CD4-positive, alpha-beta T cell treated with Interleukin-10 for 1 hour (primary cell): Measurements from ENCODE around the gene PPP1R3E.
A peak's percentile ranks its signal among the peaks of the same experiment; 100 is the strongest.

Experiments
- DNase-seq: peaks from one replicate; pipeline ENCODE4 v3.0.0-alpha.2; 2020

The PPP1R3E gene

DNA sequence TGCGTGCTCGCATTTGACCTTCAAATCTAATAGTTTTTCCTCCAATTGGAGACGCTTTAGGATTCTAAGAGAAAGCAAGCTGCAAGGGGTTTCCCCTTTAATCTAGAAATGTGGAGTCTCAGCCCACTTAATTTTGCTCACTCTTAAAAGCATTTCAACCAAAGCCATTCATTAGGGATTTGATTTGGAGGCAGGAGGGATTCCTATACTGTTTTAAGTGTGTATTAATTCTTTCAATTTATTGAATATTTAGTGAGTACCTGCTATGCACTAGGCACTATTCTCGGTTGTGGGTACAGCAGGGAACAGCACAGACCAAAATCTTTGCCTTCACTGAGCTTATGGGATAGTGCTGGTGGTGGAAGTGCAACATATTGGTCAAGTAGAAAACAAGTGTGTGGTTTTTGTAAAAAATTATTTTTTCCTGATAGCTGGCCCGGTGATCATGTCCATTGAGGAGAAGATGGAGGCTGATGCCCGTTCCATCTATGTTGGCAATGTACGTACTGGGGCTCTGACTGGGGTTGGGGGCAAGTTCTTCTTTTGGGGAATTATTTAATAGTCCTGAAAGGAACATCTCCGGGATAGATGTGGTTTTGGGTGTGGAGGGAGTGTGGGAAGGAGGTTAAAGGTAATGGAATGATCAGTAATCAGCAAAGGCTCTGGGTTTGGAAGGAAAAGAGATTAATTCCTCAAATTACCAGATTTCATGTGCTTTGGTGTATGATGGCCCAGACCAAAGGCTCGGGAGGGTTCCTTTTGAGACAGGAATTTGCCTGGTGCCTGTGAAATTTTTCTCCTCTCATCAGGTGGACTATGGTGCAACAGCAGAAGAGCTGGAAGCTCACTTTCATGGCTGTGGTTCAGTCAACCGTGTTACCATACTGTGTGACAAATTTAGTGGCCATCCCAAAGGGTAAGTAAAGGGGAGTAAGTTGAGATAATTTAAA lies 20.2 kb upstream of the PPP1R3E start:
- DNase-seq, result no peak

DNA sequence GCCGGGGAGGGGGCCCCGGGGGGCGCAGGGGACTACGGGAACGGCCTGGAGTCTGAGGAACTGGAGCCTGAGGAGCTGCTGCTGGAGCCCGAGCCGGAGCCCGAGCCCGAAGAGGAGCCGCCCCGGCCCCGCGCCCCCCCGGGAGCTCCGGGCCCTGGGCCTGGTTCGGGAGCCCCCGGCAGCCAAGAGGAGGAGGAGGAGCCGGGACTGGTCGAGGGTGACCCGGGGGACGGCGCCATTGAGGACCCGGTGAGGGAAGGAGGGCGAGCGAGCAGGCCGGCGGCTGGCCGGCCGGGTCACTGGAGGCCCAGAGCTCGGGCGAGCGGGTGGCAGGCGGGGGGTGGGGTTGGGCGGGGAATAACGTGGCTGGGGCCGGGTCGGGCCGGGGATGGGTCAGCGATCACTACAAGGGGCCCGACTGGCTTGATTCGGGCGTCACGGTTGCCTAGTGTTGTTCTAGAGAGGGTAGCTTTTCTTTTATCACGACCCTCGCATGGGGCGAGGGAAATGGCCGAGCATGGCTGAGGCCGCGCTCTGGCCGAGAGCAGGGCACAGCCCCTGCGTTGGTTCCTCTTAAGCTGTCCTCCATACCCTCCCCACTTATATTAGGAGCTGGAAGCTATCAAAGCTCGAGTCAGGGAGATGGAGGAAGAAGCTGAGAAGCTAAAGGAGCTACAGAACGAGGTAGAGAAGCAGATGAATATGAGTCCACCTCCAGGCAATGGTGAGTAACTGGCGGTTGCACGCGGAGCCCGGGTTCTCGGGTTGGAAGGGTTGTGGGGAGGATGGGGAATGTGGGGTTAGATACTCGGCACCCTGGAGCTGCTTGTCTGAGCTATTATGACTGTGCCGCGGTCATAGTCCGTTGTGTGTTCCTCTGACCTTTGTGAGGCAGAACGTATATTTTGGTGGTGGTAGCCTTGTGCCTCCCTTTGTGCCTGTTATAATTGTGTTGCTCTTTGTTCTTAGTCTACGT lies 19.2 kb upstream of the PPP1R3E start:
- peak; percentile 49 for DNase-seq

DNA sequence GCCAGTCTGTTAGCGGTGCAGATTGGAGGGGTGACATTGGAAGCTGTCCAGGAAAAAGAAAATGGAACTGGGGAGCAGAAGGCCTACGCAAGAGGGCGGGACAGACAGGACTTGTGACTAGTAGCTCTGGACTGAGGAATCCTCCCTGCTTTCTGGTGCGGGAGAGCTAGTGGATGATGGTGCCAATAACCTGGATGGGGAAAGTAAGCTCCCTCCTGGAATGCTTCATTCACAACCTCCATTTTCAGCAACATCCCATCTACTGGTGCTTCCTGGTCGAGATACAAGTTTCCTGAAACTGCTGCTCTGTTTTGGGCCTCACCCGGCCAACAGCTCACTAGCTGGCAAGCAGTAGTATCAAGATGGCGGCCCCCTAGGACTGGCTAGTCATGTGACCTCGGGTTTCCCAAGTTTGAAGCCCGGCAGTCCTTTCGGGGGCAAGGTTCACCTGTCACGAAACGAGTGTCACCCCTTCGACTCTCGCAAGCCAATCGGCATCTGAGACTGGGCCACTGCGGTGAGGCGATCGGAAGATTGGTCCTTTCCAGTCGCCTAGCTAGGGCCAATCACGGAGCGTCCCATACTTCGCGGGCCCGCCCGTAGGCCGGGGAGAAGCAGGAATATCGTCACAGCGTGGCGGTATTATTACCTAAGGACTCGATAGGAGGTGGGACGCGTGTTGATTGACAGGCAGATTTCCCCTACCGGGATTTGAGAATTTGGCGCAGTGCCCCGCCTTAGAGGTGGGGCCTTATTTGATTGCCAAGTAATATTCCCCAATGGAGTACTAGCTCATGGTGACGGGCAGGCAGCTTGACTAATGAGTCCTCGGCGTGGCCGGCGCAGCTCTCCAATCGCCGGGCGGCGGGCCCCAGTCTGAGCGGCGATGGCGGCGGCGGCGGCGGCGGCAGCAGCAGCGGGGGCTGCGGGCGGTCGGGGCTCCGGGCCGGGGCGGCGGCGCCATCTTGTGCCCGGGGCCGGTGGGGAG lies 18.2 kb upstream of the PPP1R3E start, which contains the start of gene PABPN1:
Gene PABPN1, plus strand, starts transcription at position 874 of the 988 bp plus-strand sequence. Its CDS starts 13 bp downstream, at position 887.
- DNase-seq, result peak; percentile 99

DNA sequence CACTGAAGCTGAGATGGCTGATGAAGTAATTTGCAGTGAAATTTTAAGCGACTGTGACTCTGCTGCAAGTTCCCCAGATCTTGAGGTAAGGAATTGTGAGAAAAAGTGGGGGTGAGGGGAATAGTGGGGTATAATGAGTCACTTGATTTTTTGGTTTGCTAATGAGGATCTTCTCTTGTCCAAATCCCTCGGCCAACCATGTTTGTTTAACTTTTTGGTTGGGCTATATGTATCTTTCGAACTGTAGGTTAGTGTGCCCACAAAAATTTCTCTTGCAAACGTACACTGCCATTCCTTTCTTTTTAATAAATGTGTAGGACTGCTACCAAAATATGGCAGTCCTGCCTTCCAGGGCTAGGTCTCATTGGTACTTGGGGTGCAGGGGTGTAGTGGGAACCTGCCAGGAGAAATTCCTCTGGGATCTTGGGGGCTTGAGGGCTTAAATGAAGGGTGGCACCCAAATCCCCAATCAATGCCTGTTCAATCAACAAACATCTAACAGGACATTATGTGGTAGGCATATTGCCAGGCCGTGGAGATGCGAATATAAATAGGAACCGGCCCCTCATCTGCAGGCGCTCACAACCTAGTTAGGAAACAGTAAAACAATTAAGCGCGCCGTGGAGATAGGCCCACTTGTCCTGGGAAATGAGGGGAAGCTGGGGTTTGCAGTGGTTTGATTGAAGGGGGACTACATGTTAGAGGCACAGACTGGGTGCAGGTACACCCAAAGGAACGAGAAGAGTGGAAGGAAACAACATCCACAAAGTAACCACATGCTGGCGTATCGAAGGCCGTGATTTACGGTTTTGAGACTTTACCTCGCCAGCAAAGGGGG lies 17.3 kb upstream of the PPP1R3E start:
- no peak for DNase-seq

DNA sequence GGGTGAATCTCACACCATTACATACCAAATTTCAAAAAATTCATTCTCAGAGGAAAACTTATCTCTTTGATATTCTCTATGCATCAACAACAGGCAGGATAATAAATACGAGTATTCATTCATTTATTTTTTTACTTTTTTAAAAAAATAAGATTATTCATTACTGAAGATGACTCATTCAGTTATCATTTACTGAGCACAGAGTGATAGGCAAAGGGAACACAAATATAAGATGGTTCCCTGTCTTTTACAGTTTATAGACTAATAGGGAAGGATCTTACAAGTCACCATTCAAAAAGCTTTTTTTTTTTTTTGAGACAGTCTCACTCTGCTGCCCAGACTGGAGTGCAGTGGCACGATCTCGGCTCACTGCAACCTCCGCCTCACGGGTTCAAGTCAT lies 13.6 kb upstream of the PPP1R3E start:
- no peak for DNase-seq

DNA sequence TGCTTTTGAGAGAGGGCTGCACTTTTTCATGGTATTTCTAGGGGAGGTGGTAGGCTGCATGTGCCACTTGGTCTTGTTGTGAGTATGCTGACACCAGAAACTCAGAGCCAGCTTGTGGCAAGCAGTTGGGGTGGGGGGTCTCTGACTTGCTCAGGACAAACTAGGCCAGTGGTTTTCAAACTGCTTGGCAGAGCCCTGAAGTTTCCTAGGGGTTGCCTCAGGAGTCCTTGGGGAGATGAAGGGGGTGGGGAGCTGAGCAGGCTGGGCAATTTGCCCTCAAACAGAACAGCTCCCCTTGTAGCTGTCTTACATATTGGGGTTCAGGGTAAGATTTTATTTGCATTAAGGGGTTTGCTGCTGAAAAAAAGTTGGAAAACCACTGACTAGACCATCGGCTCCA lies 7.9 kb upstream of the PPP1R3E start:
- no peak for DNase-seq

DNA sequence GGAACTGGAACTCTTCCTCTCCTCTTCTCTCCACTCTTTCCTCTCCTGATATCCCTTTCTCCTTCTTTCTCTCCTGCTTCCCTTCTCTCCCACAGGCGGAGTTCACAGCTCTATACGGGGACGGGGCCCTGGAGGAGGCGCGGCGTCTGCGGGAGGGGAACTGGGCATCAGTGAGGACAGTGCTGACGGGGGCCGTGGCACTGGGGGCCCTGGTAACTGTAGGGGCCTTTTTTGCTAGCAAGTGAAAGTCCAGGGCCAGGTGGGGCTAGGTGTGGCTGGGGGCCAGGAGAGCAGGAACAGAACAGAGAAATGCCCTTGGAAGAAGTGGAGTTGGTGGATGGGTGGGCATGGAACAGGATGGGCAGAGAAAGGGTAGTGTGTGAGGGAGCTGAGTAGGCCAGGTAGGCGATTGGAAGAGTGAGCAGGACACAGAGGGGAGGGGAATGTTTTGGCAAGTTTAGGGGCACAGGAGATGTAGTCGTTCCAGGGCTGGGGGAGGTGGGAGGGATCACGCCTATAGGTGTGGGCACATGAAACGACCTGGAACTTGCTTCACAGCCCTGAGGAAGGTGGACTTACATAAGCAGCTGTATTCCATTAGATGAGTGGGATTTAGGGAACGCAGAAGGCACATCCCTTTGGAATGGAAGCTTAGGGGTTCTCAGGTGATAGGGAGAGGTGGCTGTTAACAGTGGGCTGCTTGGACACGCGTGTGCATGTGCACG lies 6.2 kb upstream of the PPP1R3E start:
- no peak for DNase-seq

DNA sequence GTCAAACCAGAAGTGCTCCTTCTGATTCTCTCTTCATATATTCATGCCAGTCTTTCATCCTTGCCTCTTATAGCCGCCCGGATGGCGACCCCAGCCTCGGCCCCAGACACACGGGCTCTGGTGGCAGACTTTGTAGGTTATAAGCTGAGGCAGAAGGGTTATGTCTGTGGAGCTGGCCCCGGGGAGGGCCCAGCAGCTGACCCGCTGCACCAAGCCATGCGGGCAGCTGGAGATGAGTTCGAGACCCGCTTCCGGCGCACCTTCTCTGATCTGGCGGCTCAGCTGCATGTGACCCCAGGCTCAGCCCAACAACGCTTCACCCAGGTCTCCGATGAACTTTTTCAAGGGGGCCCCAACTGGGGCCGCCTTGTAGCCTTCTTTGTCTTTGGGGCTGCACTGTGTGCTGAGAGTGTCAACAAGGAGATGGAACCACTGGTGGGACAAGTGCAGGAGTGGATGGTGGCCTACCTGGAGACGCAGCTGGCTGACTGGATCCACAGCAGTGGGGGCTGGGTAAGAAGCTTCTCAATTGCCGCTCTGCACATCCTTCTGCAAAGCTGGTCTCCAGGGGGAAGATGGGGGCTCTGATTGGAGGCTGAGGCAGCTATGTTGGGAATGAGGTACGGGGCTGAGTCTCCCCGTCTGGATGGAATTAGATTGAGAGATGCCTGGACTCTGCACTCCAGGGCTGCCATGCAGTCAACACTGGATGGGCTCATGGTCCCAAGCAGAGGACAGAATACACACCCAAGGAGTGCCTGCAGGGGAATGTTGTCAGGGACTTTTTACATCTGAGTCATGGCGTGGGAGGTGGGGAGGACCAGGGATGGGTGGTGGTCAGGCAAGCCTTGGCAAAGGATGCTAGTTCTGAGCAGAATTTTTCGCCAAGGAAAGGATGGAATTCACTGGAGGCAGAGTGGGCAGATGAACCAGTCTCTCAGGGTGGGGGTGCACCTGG lies 5.3 kb upstream of the PPP1R3E start:
- DNase-seq, result no peak

DNA sequence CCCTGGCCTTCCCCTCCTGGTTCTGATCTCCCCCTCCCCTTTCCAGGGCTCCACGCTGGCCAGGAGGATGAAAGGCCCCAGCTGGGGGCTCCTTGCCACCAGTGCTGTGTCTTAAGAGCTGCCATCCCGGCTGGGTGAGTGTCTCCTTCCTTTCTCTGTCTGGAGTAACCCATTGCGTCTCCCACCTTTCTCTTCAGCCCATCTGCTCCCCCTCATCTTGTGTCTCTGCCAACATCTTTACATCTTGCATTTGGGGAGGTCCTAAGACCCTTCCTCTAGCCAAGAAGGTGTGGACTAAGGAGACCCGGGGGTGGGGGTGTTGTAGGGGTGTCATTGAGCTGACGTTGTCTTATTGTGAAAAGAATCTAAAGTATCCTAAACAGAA lies 4.5 kb upstream of the PPP1R3E start:
- no peak for DNase-seq

DNA sequence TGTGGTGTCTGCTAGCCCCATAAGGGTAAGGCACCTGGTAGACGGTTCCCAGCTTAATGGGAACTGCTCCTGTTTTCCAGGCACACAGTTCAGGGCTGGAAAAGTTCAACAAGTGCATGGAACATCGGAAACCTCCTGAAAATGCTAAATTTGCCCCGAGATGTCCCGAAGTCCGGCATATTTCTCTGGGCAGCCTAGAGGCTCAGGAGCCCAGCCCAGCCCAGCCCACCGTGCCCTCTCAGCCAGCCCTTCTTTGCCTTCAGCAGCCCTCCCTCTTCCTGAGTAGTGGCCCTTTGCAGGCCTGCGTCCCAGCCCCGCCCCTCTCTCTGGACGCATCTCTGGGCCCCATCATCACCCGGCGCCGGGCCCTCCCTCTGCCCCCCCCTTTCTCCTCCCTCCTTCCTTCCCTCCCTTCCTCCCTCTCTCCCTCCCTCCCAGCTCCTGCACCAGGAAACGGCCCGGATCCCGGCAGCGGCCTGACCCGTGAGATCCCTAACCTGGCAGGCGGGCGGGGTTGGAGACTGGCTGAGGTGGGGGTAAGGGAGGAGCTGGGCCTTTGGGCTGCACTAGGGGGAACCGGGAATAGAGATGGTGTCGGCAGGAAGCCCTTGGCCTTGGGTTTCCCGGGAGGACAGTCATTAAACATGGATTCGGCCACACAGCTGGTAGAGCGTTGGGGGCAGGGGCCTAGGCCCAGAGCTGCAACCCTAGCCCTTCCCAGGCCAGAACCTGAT lies 3.9 kb upstream of the PPP1R3E start, which contains the start of gene BCL2L2:
Gene BCL2L2, plus strand, starts transcription at position 422 of the 734 bp plus-strand sequence. CDS start 935 bp downstream, outside the sequence.
- DNase-seq, result no peak

DNA sequence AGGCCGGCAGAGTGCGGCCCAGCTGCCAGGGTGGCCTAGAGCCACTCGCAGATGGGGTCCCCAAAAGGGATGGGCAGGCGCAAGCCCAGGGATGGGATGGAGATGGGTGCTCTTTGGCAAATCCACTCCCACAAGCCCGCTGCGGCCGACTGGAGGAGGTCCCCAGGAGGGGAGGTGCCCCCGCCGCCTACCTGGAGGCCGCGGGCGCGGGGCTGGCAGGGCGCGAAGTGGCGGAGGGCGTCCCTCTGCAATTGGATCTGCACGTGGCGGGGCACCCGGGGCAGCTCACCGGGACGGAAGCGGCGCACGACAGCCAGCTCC lies 730 bp downstream of the PPP1R3E start:
- DNase-seq, result no peak

DNA sequence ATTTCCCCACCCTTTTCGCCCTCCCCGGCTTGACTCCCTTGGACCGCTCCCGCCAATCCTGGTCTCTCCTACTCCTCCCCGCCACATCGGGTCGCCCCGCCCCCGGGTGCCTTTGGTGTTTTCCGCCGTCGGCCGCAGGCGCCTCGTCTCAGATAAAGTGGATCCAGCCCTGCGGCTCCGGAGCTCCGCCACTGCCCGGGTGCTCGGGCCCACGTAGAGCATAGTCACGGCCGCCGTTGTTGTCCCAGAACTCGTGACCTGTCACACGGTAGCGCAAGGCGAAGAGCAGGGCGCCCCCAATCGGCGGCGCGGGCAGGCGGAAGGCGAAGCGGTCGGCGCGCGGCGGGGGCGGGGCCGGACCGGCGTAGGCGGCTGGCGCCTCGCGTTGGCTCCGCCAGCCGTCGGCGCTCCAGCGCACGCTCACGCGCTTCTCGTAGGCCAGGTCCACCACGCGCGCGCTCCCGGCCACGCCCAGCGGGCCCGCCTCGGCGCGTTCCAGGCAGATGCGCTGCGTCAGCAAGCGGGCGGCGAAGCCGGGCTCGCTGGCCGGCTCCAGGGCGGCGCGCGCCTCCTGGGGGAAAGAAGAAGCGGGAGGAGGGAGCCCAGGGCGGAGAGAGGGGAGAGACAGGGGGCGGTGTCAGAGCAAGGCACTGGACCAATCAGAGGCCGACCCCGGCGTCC lies 1.2 kb downstream of the PPP1R3E start:
- DNase-seq, result peak; percentile 97

DNA sequence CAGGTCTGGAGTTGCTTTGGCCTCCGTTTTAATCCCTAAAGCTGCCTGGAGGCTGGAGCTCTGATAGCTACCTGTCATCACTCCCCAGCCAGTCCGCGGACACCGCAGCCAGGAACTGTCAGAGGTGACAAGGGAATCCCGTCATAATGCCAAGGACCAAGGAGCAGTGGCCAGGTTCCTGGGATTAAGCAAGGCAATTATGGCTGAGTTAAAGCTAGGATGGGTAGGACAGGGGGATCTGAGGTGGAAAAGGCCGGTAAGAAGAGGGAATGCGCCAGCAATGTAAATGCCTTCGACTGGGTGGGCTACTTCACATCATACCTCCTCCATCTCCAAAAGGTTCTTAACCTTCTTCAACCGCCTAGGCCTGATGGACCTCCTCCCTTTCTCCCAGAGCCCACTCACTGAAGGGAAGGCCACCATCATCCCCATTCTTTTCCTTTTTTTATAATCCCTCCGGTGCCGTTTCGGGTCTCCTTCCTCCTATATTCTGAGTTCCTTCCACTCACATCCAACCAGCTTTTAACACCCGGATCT lies 1.9 kb downstream of the PPP1R3E start:
- no peak for DNase-seq

DNA sequence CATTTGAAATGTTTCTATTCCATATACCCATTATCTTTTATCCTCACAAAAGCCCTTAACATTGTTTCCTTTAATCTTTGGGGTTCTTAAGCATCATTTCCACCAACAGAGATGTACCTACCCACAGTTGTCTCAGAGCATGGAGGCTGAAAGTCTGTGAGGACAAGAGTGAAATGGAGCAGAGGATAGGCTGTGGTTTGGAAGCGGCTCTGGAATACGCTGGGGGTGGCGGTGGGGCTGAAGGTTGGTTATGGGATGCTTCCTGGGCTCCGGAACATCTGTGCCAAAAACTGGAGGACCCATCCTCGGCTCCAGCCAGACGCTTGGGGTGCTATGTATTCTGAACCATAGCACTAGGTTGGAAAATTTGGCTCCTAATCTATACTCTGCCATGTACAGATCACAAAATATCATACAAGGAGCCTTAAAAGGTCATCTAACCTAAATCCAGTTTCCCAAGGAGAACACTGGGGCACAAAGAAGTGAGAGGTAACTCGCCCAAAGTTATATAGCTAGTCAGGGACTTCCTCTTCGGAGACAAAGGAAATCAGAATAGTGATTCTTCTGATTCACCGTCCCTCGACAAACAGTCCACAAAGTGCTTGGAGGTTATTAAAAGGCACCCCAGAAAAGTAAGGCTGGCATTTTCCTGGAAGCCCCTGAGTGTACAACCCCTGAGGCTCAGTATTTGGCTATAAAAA lies 2.5 kb downstream of the PPP1R3E start:
- no peak for DNase-seq

DNA sequence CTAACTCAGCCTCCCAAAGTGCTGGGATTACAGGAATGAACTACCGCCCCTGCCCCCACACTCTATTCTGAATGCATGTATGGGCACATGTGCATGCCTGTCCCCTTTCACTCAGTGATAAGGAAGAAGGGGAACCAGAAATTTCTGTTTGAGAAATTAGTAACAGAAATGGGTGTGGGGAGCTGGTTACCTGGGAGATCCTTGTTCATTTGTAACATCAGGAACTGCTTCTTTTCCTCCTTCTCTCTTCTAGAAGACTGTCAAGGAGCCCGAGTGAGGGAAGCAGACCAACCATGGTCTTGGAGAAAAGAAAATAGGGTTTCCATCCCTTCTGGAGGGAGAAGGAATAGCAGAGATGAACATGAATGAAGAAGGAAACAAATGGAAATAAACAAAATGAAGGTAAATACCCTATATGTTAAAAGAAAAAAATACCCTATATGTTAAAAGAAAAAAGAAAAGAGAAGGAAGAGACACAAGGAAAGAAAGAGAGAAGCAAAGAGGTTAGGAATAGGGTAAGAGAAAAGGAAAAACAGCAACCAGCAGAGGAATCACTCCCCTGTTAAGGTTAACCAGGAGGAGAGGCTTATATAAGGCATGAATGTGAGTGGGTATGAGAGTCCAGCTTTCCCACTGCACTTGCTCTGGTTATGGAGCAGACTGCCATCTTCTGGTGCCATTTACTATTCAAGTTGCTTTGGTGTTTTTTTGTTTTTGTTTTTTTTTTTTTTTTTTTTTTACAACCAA lies 3.3 kb downstream of the PPP1R3E start:
- DNase-seq, result peak; percentile 51

DNA sequence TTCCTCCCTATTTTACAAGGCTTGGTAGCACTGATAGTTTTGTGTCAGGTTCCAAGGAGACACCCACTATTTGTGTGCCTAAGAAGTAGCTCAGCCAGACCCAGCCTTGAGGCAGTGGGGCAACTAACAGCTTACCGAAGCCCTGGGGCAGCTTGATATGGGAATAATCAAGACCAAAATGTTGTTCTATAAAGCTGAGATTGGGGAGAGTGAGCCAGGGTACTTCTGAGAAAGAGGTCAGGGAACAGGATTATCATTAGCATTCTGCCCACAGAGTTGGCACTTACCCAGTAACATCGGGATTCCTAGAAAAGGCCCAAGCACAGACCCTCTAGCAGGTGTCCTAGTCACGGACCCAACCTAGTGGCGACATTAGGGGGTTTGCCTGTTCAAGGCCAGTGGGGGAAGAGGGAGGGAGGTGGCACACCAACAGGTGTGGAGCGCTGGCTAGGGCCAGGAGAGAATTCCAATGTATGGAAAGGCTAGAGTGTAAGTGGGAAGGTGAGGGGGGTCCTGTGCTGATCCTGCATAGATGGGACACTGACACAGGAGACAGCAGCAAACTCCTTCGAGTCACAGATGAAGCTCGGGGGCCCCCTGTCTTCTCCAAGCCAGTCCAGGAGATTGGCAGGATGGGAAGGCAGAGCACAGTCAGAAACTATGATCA lies 4.9 kb downstream of the PPP1R3E start:
- DNase-seq, result no peak
